ENCODE data around the gene STXBP5.

The STXBP5 gene

DNA sequence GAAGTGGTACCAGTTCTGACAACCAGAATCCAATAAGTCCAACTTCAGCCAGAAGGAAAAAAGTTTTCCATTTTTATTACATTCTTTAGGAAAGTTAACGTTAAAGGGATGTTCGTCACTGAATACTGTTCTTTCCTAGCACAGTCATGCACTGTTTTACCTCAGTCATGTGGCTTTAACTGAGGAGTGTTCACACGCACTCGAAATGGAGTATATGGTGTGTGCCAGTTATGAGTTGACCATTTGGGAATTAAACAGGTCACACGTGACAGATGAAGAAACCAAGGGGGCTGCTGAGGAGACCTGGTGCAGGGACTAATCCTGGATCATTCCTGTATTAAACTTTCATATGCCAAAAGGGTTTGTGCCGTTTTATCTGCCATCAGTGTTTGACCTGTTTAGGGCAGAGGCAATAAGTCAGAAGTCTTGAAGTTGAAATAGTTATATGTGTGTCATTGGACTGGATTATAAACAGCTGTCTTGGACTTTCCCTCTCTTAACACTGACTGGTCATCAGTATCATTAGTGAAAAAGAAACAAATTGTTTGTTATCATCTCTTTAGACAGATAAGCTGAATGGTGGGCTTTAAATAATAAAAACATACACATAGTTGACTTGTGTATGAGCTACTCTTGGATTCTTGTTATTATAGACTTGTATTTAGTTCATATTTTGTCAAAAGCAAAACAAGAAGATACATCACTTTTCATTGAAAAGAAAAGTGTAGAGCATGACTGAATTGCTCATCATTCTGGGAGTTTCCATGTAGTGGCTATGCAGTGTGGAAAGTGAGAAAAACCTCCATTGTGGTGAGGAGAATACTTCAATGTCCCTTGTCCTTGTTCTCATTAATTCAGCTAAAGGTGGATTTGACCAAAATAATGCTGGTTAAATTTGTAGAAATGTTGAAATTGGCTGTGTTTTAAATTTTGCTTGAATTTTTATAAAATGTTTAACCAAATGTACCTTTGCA, 180.8 kb downstream of the STXBP5 start:
- DNase-seq = no peak

DNA sequence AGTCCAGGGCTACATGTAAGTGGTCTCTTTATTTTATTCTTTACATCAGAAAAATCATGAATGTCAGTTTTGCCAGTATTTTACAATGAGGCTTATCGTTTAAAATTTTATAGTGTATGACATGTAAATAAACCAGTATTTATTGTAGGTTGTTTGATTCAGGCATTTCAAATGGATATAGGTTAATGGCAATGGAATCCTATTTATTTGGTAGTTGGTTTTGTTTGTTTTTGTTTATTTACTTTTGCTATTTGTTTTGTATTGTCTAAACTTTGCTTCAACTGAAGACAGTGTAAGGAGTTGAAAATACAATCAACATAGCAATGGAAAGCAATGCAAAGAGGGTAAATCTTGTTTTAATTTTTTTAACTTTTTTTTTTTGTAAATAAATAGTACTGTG, 185.2 kb downstream of the STXBP5 start:
- no peak for DNase-seq

DNA sequence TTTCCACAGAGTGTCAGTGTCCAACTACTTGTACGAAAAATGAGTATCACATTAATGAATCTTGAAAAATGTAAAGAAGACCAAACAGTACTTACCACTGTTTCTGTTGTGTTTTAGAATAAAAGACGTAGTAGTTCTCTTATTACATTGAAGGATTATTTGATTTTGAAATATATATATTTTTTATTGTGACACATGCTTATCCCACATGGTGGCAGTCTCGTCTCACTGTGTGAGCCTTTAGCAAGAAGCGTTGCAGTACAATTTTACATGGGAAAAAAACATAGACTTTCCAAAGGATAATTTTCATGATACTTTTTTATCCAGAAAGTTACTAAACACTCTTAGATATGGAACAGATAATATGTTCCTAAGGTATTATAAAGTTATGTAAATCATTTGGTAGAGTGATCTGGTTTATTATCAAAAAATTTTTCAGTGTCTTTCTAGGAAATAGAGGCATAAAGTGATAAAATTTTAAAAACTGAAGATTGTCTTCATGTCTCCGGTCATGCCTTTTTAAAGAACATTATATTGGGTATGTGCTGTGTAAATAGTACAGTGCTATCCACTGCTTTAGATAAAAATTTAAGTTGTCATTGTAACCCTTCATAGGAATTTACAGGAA, 186.8 kb downstream of the STXBP5 start:
- DNase-seq = no peak

DNA sequence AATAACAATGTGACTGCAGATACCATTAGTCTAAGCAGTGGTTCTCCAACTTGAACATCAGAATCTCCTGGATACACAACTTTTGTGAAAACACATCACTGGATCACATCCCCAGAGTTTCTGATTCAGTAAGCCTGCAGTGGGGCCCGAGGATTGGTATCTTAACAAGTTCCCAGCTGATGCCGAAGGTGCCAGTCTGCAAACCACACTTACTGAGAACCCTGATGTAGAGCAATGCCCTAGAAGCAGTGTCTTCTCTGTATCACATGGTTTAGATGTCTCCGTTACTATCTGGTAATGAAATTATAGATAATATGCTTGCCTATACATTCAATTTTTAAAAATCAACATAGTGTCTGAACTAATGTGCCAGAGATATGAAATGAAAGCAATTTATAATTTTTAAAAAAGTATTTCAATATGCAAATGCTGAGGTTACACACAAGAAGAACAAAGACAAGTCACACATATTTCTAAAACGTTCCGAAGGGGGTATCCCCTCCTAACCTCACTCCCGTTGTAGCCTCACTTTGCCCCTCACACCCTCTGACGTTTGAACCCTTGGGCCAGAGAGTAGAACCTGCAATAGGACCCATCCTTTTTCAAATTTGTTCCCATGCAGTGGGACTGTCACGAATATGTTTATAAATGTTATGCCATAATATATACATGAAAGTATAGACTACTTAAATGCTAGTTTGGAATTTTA, 188.9 kb downstream of the STXBP5 start:
- no peak for DNase-seq

DNA sequence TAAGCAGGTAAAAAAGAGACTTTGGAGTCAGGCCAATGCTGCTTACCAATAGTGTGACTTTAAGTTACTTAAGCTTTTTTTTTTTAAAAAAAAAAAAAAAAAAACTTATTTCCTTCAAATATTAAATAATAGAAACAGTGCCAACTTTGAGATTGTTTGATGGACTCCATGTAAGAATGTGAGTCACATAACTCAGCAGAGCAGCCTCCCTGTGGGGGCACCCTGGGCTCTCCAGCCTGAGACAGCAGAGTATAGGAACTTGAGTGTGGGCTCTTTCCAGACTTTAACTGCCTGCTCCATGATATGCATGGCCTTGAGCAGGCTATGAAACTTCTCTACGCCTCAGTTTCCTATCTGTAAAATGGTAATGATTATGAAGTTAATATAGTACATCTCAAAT, 190.9 kb downstream of the STXBP5 start:
- no peak for DNase-seq

DNA sequence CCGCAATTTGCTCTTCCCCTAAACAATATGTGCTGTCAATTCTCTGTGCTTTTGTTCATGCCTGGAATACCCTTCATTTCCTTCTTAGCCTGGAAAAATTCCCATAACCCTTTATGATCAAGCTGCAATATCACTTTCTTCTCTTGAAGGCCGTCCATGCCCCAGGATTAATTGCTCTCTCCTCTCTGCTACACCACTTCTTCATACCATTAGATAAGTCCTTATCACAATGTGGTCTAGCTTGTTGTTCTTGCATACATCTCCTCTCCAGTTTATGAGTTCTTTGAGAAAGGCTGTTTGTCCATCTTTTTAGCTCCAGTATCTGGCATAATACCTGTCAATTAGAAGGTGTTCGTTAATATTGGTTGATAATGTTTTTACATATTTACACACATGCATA, 193.1 kb downstream of the STXBP5 start:
- no peak for DNase-seq

DNA sequence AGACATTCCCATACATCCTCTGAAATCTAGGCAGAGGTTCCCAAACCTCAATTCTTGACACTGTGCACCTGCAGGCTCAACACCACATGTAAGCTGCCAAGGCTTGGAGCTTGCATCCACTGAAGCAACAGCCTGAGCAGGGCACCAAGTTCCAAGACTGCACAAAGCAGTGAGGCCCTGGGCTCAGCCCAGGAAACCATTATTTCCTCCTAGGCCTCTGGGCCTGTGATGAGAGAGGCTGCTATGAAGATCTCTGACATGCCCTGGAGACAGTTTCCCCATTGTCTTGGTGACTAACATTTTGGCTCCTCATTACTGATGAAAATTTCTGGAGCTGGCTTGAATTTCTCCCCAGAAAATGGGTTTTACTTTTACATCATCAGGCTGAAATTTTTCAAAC, 196.8 kb downstream of the STXBP5 start:
- no peak for DNase-seq

DNA sequence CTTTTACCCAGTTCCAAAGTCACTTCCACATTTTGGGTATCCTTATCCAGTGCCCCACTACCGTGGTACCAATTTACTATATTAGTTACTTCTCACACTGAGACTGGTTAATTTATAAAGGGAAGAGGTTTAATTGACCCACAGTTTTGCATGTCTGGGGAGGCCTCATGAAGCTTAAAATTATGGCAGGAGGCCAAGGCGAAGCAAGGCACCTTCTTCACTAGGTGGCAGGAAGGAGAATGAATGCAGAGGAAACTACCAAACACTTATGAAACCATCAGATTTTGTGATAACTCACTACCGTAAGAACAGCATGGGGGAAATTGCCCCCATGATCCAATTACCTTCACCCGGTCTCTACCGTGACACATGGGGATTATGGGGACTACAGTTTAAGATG, 197.6 kb downstream of the STXBP5 start:
- DNase-seq = no peak

DNA sequence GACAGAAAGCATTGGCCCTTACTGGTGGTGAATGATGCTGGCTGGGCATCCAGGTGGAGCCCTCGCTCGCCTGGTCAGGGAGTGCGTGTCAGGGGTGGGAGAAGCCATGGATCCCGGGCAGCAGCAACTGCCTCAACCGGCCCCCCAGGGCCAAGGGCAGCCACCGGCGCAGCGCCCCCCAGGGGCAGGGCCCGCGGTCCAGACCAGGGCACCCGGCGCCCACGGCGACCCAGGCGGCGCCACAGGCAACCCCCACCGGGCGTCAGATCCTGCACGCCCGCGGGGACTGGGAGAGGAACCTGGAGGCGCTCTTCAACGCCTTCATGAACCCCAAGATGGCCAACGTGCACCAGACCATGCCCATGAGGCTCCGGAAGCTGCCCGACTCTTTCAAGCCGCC, 202.6 kb downstream of the STXBP5 start:
- DNase-seq = no peak

DNA sequence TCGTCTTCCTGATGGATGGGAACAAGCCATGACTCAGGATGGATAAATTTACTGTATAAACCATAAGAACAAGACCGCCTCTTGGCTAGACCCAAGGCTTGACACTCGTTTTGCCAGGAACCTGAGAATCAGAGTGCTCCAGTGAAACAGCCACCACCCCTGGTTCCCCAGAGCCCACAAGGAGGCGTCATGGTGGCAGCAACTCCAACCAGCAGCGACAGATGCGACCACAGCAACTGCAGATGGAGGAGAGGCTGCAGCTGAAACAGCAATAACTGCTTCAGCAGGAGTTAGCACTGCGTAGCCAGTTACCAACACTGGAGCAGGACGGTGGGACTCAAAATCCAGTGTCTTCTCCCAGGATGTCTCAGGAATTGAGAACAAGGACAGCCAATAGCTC, 203.4 kb downstream of the STXBP5 start:
- DNase-seq = no peak

DNA sequence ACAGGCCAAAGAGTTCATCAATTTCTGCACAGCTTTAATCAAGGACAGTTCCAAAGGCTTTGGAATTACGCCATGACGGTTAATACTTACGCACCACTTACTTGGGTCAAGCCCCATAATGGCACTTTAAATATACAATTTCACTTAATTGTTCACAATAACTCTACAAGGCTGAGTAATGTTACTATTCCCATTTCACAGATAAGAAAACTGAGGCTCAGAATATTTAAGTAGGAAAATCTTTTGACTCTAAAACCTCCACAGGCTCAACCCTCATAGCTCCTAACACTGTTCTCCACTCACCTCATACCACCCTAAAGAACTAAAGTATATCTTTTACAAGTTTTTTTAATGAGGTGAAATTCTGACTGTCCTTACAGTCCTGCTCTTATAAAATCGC, 212.4 kb downstream of the STXBP5 start:
- DNase-seq = no peak

DNA sequence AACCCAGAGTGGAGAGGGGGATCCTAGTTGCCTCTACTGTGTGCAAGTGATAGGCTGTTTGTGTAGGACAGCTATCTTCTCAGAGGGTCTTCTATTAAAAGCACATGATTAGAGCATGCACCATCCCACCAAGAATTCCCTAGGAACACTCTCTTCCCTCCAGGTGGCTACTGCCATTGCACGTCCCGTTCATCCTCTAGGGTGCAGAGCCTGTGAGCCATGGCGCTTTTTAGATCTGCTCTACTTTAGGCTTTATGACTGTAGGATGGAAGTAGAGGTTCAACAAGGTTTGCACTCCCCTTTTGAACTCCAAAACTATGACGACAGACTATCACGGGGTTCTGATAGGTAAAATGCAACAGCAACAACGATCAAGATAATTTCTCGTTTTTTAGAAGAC, 213.7 kb downstream of the STXBP5 start:
- DNase-seq = no peak

DNA sequence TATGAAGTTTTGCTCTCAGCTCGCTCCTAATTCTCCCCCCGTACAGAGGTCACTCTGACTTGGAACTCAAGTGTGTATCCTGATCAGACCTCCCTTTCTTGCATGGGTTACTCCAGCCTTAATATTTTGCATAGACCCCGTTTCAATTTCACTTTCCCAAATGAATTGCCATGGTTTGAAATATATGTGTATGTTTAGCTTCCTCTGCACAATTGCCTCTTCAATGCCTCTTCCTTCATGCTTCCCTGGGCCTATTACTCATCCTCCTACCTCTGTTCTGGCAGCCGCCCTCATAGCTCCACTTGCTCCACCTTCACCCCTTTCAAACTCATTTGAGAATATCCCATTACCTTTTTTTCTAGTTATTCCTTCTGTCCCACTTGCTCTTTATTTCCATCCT, 214.3 kb downstream of the STXBP5 start:
- DNase-seq = no peak

DNA sequence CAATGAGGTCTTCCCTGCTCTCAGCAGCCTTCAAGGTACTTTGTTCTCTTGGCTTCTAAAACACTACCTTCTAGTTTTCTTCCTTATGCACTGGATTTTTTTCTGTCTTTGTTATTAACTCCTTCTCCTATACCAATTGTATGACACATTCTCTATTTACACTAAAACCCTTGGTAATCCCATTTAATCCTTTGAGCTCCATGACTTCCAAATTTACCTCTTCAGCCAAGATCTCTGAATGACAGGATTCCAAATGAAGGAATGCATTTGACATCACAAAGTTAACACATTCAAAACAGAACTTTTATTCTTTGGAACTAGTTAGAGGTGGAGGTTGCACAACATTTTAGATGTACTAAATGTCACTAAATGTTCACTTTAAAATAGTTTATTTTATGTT, 217.7 kb downstream of the STXBP5 start:
- DNase-seq = no peak

DNA sequence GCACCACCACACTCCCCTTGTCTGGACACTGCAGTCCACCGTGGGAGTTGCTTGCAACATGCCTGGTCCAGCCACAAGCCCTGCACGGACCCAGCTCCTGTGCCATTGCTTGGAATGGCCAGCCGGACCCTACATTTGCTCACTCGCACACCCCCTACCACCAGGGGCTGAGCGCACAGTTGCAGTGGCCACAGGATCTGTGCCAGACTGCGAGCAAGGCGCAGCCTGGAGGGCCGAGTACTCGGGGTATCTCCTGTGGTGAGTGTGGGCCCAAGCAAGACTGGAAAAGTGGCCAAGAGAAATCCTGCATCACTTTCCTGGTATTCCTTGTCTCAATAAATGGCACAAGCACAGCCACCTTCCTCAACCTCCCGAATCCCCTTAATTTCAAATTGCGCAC, 218.9 kb downstream of the STXBP5 start:
- DNase-seq = no peak

DNA sequence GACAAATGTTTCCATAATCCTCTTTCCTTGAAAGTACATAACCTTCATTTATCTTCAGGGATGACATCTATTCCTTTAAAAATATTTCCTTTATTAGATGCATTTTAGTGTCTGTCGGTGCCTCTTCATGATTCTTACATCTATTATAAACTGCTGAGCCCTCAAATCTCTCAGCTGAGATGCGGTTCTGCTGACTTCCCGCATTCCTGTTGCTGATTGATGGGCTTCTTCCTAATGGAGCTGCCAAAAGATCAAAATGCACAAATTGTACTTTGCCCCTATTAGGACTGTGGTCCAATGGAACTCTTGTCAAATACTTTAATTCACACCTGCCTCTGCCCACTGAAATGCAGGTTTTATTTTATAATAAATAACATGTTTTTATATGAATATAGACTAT, 225.6 kb downstream of the STXBP5 start:
- no peak for DNase-seq

DNA sequence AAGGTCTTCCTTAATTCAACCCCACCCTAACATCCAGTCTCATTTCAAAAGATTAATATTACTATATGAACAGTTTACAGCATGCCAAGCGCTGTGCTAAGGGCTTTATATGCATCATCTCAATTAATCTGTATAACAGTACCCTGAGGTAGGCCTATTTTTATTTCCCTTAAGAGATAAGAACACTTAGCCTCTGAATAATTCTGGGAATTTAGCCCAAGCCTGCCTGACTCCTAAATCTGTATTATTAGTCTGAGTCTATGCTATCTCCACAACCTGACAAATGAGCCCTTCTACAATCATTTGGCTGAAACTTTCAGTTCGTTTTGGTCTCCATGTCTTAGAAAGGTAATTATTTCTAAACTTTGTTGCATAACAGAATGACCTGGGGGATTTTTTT, 226.6 kb downstream of the STXBP5 start:
- no peak for DNase-seq

DNA sequence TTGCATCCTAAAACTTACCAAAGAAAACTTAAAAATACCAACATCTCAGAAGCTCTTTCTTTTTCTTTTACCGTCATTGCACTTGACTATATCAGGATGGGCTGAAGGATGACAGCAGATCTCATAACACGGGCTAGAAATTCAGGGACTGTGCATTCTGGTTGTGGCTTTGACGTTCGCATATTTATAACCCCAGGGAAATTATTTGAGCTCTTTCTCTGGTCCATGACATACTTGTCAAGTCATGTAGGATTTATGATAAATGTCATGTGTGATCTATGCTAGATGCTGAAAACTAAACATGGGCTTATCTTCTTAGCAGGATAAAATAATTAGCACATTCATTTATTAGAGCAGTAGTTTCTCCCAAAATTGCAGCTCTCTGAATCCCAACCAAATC, 229.9 kb downstream of the STXBP5 start:
- no peak for DNase-seq

DNA sequence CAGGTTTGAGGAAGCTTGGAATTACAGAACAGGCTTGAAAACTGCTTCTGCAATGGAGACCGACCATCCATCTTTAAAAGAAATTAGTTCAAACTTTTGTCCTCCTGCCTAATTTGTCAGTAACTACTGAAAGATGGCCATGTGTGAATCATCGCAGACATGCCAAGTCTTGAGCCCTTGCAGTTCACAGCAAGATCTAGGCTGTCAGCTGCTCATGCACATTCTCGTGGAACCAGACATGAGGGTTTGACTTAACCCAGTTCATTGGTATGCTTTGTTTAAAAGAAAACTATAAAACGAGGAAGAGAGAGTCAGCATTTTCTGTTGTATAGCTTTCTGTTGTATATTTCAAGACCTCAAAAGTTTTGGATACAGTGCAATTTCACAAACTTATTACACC, 230.3 kb downstream of the STXBP5 start:
- no peak for DNase-seq

DNA sequence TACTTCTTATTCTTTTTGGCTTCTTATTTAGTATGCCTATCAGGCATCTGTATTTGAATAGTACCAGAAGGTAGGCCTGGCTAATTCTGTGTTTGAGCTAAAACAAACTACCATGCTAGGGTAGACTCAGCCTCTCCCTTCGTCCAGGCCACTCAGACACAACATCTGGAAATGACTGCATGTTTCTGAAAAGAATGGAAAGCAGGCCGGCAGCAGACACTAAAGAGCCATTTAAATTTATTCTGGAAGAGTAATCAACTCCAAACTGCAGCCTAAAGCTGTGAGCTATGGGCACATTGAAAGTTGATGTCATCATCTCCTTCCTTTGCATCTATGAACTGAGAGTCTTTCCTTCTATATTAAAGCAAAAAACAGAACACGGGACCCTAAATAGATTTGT, 233.4 kb downstream of the STXBP5 start:
- DNase-seq = no peak

DNA sequence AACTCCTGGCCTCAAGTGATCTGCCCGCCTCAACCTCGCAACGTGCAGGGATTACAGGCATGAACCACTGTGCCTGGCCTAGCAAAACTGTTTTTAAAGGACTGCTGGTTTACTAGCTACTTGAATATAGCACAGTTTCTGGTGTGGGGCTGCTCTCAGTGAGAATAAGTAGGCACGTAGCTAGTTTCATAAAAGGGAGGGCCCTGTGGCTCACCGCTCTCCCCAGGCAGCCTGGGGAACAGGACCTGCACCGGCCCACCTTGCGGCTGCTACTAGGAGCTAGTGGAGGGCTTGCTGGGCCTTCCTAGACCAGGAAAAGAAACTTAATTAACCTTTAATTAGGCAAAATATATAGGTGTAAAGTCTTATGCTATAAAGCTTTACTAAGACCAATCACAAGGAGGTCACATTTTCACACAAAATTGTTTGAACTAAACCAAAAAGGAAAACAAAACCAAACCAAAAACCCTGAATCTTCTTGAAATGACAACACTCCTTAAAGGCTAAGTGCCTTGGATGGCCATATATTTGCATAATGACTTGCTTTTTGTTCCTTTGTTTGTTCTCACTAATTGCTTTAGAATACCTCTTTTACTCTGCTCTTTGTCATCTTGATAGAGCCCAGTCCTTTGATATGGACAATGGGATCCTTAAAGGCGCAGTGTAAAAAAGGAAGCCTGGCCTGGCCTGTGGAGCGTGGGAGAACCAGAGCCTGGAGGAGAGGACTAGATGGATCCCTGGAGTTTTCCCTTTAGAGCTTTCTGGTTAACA, 234.7 kb downstream of the STXBP5 start:
- no peak for DNase-seq
